Breast epithelium (tissue), 3 donors: ENCODE measurements around the gene TMEM143.

ENCODE experiments used
- CTCF ChIP-seq, 3 donors: fragments of 450-650 bp; IDR thresholded peaks; one replicate each; pipeline ENCODE4 v1.5.1; 2016 to 2017; ENCODE audit warnings: antibody characterized with exemption in 3 of 3, mild to moderate bottlenecking in 3 of 3, moderate library complexity in 3 of 3
- POLR2AphosphoS5 ChIP-seq, 3 donors: sonication (generic); formaldehyde crosslinking; IDR thresholded peaks; one replicate each; pipeline ENCODE4 v1.6.1; 2017; ENCODE audit warnings: antibody characterized with exemption in 3 of 3

GRCh38 chr19:48395170-48395455 is 31.4 kb upstream of the TMEM143 start:
- TF ChIP-seq CTCF (IDR thresholded peaks at IDR 0.05) (no peak), POLR2AphosphoS5 (IDR thresholded peaks at IDR 0.05) (no peak)
